H1 (cell line): Measurements from ENCODE around the gene ARHGAP24. TPM values are rescaled to one million over a fixed set of nuclear protein-coding genes. Genes with fewer than 3 reads are reported as not detected.

Source experiments
- NANOG ChIP-seq: IDR thresholded peaks from 2 replicates; pipeline ENCODE4 v1.6.1; 2011; ENCODE audit warnings: low read length, low read depth, mild to moderate bottlenecking, inconsistent platforms; ENCODE audit not compliant: insufficient read depth, poor library complexity, severe bottlenecking
- RBBP5 ChIP-seq: IDR thresholded peaks from 2 replicates; pipeline ENCODE4 v1.7.1; 2012; ENCODE audit warnings: low read depth, mild to moderate bottlenecking, inconsistent platforms, low read length, moderate library complexity, borderline replicate concordance
- RXRA ChIP-seq: IDR thresholded peaks from 2 replicates; pipeline ENCODE4 v1.6.1; 2011; ENCODE audit warnings: low read depth, mild to moderate bottlenecking, low read length, moderate library complexity; ENCODE audit not compliant: insufficient read depth
- TCF12 ChIP-seq: IDR thresholded peaks from 2 replicates; pipeline ENCODE4 v1.6.1; 2011; ENCODE audit warnings: low read depth, mild to moderate bottlenecking, low read length
- TEAD4 ChIP-seq: IDR thresholded peaks from 2 replicates; pipeline ENCODE4 v1.6.1; 2012; ENCODE audit warnings: low read depth, low read length, inconsistent platforms, mixed read lengths
- polyA plus RNA-seq, 7 experiments: library from polyadenylated mRNA; depleted of rRNA in 3 of 7; stranded (reverse) in 5 of 7; unstranded in 2 of 7; fragments of >200 nt in 5 of 7; fragments of 200-250 nt in 2 of 7; gene quantifications; 1 replicate in 5 of 7; 2 replicates in 1 of 7; 4 replicates in 1 of 7; pipeline versions ENCODE4 v1.2.1 to v1.2.3, GENCODE V29; 2011 to 2013; ENCODE audit warnings: missing spikeins in 2 of 7, mixed read lengths in 2 of 7
- total RNA-seq: library from RNA; stranded (reverse); fragmentation: NEBNext Ultra II Directional; extraction: Animal tissue kit (Norgen Biotek cat#: 25700); gene quantifications from 2 replicates; pipeline ENCODE4 v1.2.1, GENCODE V29; 2021

ARHGAP24 gene
- total and polyA plus RNA-seq, 2 of the 8 experiments (the other 6 are each of a cell fraction or from before 2014, with no cell fraction given) = 0.08 to 0.50 TPM

- TF ChIP-seq TCF12 (no peak), NANOG (no peak), RXRA (no peak), RBBP5 (no peak), TEAD4 (no peak)
- TF ChIP-seq, all 59 proteins: peak for 0
Measured at GRCh38 chr4:85613901-85614300, 139.0 kb downstream of the ARHGAP24 start (continued).
